CD4-positive, alpha-beta T cell (primary cell): Measurements from ENCODE around the gene DTNB. TPM values are rescaled to one million over a fixed set of nuclear protein-coding genes. Genes with fewer than 3 reads are reported as not detected.

Experiments used
- ATAC-seq: fragments of 200-7000 bp; cut with Tn5 transposase; one replicate; pipeline ENCODE4 v1.10.0; 2022; ENCODE audit warnings: mild to moderate bottlenecking; ENCODE audit not compliant: poor library complexity
- CTCF ChIA-PET: fragments of 350-600 bp; sonication (Branson Sonifier 250); formaldehyde crosslinking; loops from one replicate; lab custom pipeline; 2021; ENCODE audit warnings: antibody characterized with exemption, inconsistent platforms; lab: Charles Lee
- POLR2A ChIA-PET: fragments of 350-600 bp; sonication (Branson Sonifier 250); formaldehyde crosslinking; loops from one replicate; lab custom pipeline; 2021; ENCODE audit warnings: antibody characterized with exemption, inconsistent platforms; lab: Charles Lee
- DNase-seq, 14 experiments: peaks; one replicate each; pipeline ENCODE4 v3.0.0-alpha.2; 2013 to 2020; ENCODE audit warnings: mixed read lengths in 2 of 14
- H3K27ac ChIP-seq, 2 donors: one replicate each; pipeline versions ENCODE4 v1.5.1 to v1.7.0; 2013; ENCODE audit warnings: low read length in 2 of 2, low read depth in 1 of 2, mild to moderate bottlenecking in 1 of 2
- H3K27me3 ChIP-seq, 2 experiments: 1 replicate in 1 of 2; 2 replicates in 1 of 2; pipeline versions ENCODE4 v1.6.1 to v1.7.0; 2013; ENCODE audit warnings: low read length in 2 of 2, control low read depth in 1 of 2, mild to moderate bottlenecking in 1 of 2, moderate library complexity in 1 of 2; ENCODE audit not compliant: insufficient read depth in 2 of 2, control insufficient read depth in 1 of 2
- H3K36me3 ChIP-seq: one replicate; pipeline ENCODE4 v1.6.1; 2013; ENCODE audit warnings: low read length, control low read depth; ENCODE audit not compliant: insufficient read depth
- H3K4me1 ChIP-seq: one replicate; pipeline ENCODE4 v1.6.1; 2013; ENCODE audit warnings: low read length, control low read depth; ENCODE audit not compliant: insufficient read depth
- H3K4me3 ChIP-seq: one replicate; pipeline ENCODE4 v1.5.1; 2013; ENCODE audit warnings: mild to moderate bottlenecking, low read length, moderate library complexity
- H3K9me3 ChIP-seq, 2 experiments: 1 replicate in 1 of 2; 2 replicates in 1 of 2; pipeline versions ENCODE4 v1.6.1 to v1.7.0; 2013; ENCODE audit warnings: low read length in 2 of 2, mild to moderate bottlenecking in 2 of 2, control low read depth in 1 of 2, moderate library complexity in 1 of 2; ENCODE audit not compliant: control insufficient read depth in 1 of 2, insufficient read depth in 1 of 2
- H3K27ac Mint-ChIP-seq: one replicate; pipeline ENCODE4 v1.8.0; 2020; ENCODE audit warnings: mixed read lengths
- H3K27me3 Mint-ChIP-seq: one replicate; pipeline ENCODE4 v1.8.0; 2021; ENCODE audit warnings: mixed read lengths
- H3K36me3 Mint-ChIP-seq: one replicate; pipeline ENCODE4 v1.8.0; 2021; ENCODE audit warnings: low read depth, mixed read lengths
- H3K4me1 Mint-ChIP-seq: one replicate; pipeline ENCODE4 v1.8.0; 2021; ENCODE audit warnings: low read depth, mixed read lengths
- H3K4me3 Mint-ChIP-seq: one replicate; pipeline ENCODE4 v1.8.0; 2020; ENCODE audit warnings: mild to moderate bottlenecking, mixed read lengths
- H3K9me3 Mint-ChIP-seq: one replicate; pipeline ENCODE4 v1.8.0; 2020; ENCODE audit warnings: mixed read lengths
- CTCF ChIP-seq: fragments of 200-600 bp; IDR thresholded peaks from one replicate; pipeline ENCODE4 v1.8.0; 2022; ENCODE audit warnings: antibody characterized with exemption, mild to moderate bottlenecking
- intact Hi-C, 2 experiments: fragments of 100-400 bp; cut with DNase I in 1 of 2; cut with micrococcal nuclease in 1 of 2; formaldehyde crosslinking; loops; one replicate each; pipeline versions ENCODE4 v1.15.1 to v1.9.0; 2023 to 2025; cut with DNase I, micrococcal nuclease
- total RNA-seq, 174 experiments: library from RNA in 2 of 174; stranded (reverse) in 2 of 174; gene quantifications; one replicate each; pipeline ENCODE4 v1.2.3 and lab custom pipeline; 2021 to 2026

The DTNB gene
- total RNA-seq, 2 experiments from 2014 or later: 30.1 to 33.6 TPM

DNA sequence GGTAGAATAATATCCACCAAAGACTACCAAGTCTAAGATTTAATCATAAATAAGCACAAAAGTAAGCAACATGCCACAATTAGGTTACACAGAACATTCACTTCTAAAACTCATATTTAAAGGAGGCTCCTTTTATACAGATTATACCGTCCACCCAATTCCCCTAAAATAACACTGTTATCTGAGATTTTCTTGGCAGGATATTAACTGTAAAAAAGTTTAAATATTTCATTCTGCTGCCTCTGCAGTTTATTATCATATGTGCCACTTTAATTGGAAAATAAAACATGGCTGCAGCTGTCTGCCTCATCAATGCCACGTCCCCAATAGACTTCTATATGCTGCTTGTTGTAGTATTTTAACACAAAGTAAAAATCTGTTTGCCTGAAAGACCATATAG is 140.9 kb downstream of the DTNB start:
- no peak for TF ChIP-seq CTCF
- Mint-ChIP-seq H3K36me3 (peaks cover 24% of the 10 kb centered on the region), H3K27ac (no peak overlapping the region), H3K4me1 (peaks cover 6% of the 10 kb centered on the region), H3K9me3 (no peaks in the 10 kb centered on the region), H3K27me3 (no peaks in the 10 kb centered on the region), H3K4me3 (no peak overlapping the region)
- no peak for ATAC-seq
- intact Hi-C loops: no loop called here
- POLR2A ChIA-PET: no interaction called here
- no peak overlapping the region for H3K4me3 ChIP-seq
- H3K4me1 ChIP-seq: no peaks in the 10 kb centered on the region
- no peaks in the 10 kb centered on the region for H3K27me3 ChIP-seq
- H3K27ac ChIP-seq: no peak overlapping the region
- CTCF ChIA-PET: no interaction called here
- DNase-seq: no peak
- no peaks in the 10 kb centered on the region for H3K36me3 ChIP-seq
- H3K9me3 ChIP-seq: peaks cover 0 to 21% of the 10 kb centered on the region in 2 experiments

- H3K27me3 Mint-ChIP-seq: no peaks in the 10 kb centered on the region
- no peak overlapping the region for H3K4me3 Mint-ChIP-seq
- no peaks in the 10 kb centered on the region for H3K4me1 ChIP-seq
- peaks cover 17% of the 10 kb centered on the region for H3K36me3 Mint-ChIP-seq
- H3K4me1 Mint-ChIP-seq: peaks cover 6% of the 10 kb centered on the region
- no peaks in the 10 kb centered on the region for H3K9me3 ChIP-seq
- no peak overlapping the region for H3K27ac Mint-ChIP-seq
- no peak overlapping the region for H3K4me3 ChIP-seq
- ChIA-PET POLR2A (no interaction called here), CTCF (no interaction called here)
- H3K27me3 ChIP-seq: no peaks in the 10 kb centered on the region
- H3K27ac ChIP-seq: no peak overlapping the region
- DNase-seq (no peak), ATAC-seq (no peak)
- intact Hi-C loops: no loop called here
- TF ChIP-seq CTCF: no peak
- no peaks in the 10 kb centered on the region for H3K36me3 ChIP-seq
- H3K9me3 Mint-ChIP-seq: no peaks in the 10 kb centered on the region
Observed at GRCh38 chr2:25529034-25529433, 144.3 kb downstream of the DTNB start.

DNA sequence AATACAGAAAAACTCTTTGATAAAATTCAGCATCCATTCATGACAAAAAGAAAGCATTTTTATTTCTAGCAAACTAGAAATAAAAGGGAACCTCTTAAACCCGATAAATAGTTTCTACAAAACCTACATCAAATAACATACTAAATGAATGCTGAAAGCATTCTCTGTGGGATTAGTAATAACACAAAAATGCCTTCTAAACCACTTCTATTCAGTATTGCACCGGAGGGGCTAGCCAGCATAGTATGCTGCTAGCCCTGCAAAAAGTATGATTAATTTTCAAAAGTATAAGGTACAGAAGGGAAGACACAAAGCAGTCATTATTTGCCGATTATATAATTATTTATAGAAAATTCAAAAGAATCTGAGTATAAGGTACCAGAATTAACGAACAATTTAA is 145.2 kb downstream of the DTNB start:
- Mint-ChIP-seq H3K27ac (no peak overlapping the region), H3K9me3 (no peaks in the 10 kb centered on the region), H3K27me3 (no peaks in the 10 kb centered on the region), H3K4me1 (peaks cover 6% of the 10 kb centered on the region), H3K36me3 (peaks cover 11% of the 10 kb centered on the region), H3K4me3 (no peak overlapping the region)
- ChIA-PET CTCF (no interaction called here), POLR2A (no interaction called here)
- H3K4me3 ChIP-seq: no peak overlapping the region
- H3K9me3 ChIP-seq: no peaks in the 10 kb centered on the region
- H3K4me1 ChIP-seq: no peaks in the 10 kb centered on the region
- intact Hi-C loops: no loop called here
- no peaks in the 10 kb centered on the region for H3K27me3 ChIP-seq
- TF ChIP-seq CTCF: no peak
- H3K27ac ChIP-seq: no peak overlapping the region
- DNase-seq (no peak), ATAC-seq (no peak)
- no peaks in the 10 kb centered on the region for H3K36me3 ChIP-seq
